HL-60 (cell line): Measurements from ENCODE around the gene IQGAP3.

Experiments
- DNase-seq, 2 experiments: peaks; one replicate each; pipeline ENCODE4 v3.0.0-alpha.2; 2010 to 2020; ENCODE audit warnings: low read depth in 1 of 2, low spot score in 1 of 2
- H3K27ac ChIP-seq: fragments of 250-450 bp; sonication (Bioruptor Pico); replicated peaks from 2 replicates; pipeline ENCODE4 v1.5.1; 2020; ENCODE audit warnings: mild to moderate bottlenecking, moderate library complexity
- H3K27me3 ChIP-seq: fragments of 250-450 bp; sonication (Bioruptor Pico); 2 replicates; pipeline ENCODE4 v1.5.1; 2021; ENCODE audit warnings: mild to moderate bottlenecking, moderate library complexity; ENCODE audit not compliant: insufficient read depth, poor library complexity, severe bottlenecking
- H3K4me3 ChIP-seq: replicated peaks from 2 replicates; pipeline ENCODE4 v1.5.1; 2011; ENCODE audit warnings: mild to moderate bottlenecking, control low read depth, low read length; ENCODE audit not compliant: insufficient read depth
- CTCF ChIP-seq: IDR thresholded peaks from one replicate; pipeline ENCODE4 v1.5.1; 2011; ENCODE audit warnings: low read length, control low read depth, inconsistent platforms; ENCODE audit not compliant: insufficient read depth
- GABPA ChIP-seq: IDR thresholded peaks from 2 replicates; pipeline ENCODE4 v1.6.1; 2012; ENCODE audit warnings: low read depth
- POLR2AphosphoS5 ChIP-seq: IDR thresholded peaks from 2 replicates; pipeline ENCODE4 v1.6.1; 2012; ENCODE audit warnings: low read depth
- REST ChIP-seq: IDR thresholded peaks from 2 replicates; pipeline ENCODE4 v1.6.1; 2012; ENCODE audit warnings: low read depth; ENCODE audit not compliant: insufficient replicate concordance
- SPI1 ChIP-seq: IDR thresholded peaks from 2 replicates; pipeline ENCODE4 v1.6.1; 2012; ENCODE audit warnings: low read depth, mild to moderate bottlenecking, borderline replicate concordance

IQGAP3 gene

GRCh38 chr1:156592910-156593660, 20.7 kb upstream of the IQGAP3 start:
- no peak for DNase-seq
- no peak overlapping the region; the same call in 1 of the 2 replicates for H3K27ac ChIP-seq
- H3K4me3 ChIP-seq = peak overlapping the region; percentile 80

GRCh38 chr1:156592158-156592909, 20.0 kb upstream of the IQGAP3 start:
- Histone ChIP-seq H3K27me3 (no peaks in the 10 kb centered on the region), H3K4me3 (peak overlapping the region; percentile 80), H3K27ac (peak overlapping the region; percentile 76)
- 0 out of 2 replicates have a peak, but pooled peaks have one; percentile 32 for TF ChIP-seq POLR2AphosphoS5
- no peak for TF ChIP-seq GABPA
- DNase-seq = no peak

More at GRCh38 chr1:156592910-156593660, 20.7 kb upstream of the IQGAP3 start:
- TF ChIP-seq CTCF (no peak), SPI1 (no peak), GABPA (no peak), POLR2AphosphoS5 (peak; percentile 61), REST (no peak)
- H3K27me3 ChIP-seq = no peaks in the 10 kb centered on the region

- Histone ChIP-seq H3K4me3 (peak within 1 kb of the TSS; percentile 80), H3K27me3 (no peaks in the 10 kb centered on the region), H3K27ac (peak within 1 kb of the TSS; percentile 76)
- peak; percentile 69 to 78 for DNase-seq
- TF ChIP-seq GABPA (no peak), REST (no peak), POLR2AphosphoS5 (peak; percentile 55), SPI1 (no peak; the same call in 1 of the 2 replicates), CTCF (no peak)
Measured at GRCh38 chr1:156591432-156592157, 19.2 kb upstream of the IQGAP3 start, which contains the start of gene NAXE. TSS of gene NAXE (plus strand) at chr1:156591776. CDS start at chr1:156591805, 29 bp downstream.

- TF ChIP-seq SPI1 (no peak), CTCF (no peak), GABPA (no peak), REST (no peak), POLR2AphosphoS5 (no peak)
- DNase-seq = no peak
- Histone ChIP-seq H3K27ac (peak overlapping the region; percentile 76), H3K4me3 (peak overlapping the region; percentile 80), H3K27me3 (no peaks in the 10 kb centered on the region)
Measured at GRCh38 chr1:156591181-156591431, 18.7 kb upstream of the IQGAP3 start.
